GM18505 (cell line): Measurements from ENCODE around the gene MMRN1.

ENCODE experiments used
- ATAC-seq: cut with Tn5 transposase; IDR thresholded peaks from one replicate; pipeline ENCODE4 v1.9.1; 2021; ENCODE audit not compliant: unreplicated experiment
- POLR2A ChIP-seq: IDR thresholded peaks from 4 replicates; pipeline ENCODE4 v1.6.1; 2011; ENCODE audit warnings: borderline replicate concordance; ENCODE audit not compliant: insufficient read depth, insufficient read length; ENCODE audit errors: extremely low read depth

The MMRN1 gene, protein sequence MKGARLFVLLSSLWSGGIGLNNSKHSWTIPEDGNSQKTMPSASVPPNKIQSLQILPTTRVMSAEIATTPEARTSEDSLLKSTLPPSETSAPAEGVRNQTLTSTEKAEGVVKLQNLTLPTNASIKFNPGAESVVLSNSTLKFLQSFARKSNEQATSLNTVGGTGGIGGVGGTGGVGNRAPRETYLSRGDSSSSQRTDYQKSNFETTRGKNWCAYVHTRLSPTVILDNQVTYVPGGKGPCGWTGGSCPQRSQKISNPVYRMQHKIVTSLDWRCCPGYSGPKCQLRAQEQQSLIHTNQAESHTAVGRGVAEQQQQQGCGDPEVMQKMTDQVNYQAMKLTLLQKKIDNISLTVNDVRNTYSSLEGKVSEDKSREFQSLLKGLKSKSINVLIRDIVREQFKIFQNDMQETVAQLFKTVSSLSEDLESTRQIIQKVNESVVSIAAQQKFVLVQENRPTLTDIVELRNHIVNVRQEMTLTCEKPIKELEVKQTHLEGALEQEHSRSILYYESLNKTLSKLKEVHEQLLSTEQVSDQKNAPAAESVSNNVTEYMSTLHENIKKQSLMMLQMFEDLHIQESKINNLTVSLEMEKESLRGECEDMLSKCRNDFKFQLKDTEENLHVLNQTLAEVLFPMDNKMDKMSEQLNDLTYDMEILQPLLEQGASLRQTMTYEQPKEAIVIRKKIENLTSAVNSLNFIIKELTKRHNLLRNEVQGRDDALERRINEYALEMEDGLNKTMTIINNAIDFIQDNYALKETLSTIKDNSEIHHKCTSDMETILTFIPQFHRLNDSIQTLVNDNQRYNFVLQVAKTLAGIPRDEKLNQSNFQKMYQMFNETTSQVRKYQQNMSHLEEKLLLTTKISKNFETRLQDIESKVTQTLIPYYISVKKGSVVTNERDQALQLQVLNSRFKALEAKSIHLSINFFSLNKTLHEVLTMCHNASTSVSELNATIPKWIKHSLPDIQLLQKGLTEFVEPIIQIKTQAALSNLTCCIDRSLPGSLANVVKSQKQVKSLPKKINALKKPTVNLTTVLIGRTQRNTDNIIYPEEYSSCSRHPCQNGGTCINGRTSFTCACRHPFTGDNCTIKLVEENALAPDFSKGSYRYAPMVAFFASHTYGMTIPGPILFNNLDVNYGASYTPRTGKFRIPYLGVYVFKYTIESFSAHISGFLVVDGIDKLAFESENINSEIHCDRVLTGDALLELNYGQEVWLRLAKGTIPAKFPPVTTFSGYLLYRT

DNA sequence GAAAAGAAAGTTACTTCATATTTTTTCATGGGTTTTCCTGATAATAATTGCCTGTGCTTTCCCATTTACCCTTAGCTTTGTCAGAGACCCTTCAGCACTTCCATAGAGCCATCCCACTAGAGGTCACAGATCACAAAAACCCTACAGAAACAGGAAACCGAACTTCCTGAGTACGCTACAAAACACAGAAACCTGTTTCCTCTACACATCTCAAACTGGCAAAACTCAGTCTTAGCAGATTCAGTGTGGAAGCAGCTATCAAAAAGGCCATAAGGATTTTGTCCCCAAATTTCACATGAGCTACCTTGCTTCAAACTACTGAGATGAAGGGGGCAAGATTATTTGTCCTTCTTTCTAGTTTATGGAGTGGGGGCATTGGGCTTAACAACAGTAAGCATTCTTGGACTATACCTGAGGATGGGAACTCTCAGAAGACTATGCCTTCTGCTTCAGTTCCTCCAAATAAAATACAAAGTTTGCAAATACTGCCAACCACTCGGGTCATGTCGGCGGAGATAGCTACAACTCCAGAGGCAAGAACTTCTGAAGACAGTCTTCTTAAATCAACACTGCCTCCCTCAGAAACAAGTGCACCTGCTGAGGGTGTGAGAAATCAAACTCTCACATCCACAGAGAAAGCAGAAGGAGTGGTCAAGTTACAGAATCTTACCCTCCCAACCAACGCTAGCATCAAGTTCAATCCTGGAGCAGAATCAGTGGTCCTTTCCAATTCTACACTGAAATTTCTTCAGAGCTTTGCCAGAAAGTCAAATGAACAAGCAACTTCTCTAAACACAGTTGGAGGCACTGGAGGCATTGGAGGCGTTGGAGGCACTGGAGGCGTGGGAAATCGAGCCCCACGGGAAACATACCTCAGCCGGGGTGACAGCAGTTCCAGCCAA is at the start of gene MMRN1:
Gene MMRN1 (plus strand): TSS at position 206 of the 902 bp plus-strand sequence. CDS start 118 bp downstream, at position 324.
- ATAC-seq: peak; percentile 66
- TF ChIP-seq POLR2A: no peak

DNA sequence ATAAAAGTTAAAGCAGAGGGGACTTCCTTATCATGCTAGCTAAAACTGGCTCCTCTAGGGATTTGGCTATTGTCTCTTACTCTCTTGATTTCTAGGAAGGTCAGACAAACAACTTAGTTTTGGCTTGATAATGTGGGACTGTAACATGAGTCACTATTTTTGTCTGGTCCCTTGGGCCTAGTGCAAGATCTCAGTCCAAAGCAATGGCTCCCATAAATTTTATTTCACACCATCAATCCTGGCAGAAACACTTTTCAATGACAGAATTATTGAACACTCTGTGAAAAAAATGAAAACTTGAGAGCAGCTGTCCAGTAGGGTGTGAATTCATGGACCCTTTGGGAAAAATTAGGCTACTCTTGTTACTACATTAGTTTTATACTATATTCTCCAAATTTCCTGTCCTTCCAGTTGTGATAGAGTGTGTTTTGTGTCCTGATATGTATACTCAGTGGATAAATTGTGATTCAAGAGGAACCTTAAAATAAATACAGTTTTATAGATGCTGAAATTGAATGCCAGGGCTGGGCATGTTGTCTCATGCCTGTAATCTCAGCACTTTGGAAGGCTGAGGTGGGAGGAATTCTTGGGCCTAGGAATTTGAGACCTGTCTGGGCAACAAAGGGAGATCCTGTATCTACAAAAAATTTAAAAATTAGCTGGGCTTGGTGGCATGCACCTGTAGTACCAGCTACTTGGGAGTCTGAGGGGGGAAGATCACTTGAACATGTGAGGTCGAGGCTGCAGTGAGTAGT is 46.9 kb upstream of the MMRN1 start:
- no peak for ATAC-seq
- no peak for TF ChIP-seq POLR2A

DNA sequence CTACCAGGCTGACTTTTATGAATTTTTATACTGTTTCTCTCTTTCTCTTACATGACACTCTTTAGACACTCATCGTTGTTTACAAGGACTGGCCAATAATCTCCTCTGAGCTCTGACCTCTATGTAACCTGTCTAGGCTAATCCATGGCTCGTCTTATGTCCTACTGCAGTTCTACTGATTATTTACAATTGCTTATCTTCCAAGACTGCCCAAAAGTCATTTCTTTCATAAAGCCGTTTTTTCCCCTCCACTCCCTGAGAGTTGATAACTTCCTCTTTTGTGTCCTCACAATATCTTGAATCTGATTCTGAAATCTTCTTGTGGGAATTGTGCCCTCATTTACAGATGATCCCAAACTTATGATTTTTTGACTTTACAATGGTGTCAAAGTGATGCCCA is 39.4 kb upstream of the MMRN1 start:
- ATAC-seq: no peak
- TF ChIP-seq POLR2A: no peak

DNA sequence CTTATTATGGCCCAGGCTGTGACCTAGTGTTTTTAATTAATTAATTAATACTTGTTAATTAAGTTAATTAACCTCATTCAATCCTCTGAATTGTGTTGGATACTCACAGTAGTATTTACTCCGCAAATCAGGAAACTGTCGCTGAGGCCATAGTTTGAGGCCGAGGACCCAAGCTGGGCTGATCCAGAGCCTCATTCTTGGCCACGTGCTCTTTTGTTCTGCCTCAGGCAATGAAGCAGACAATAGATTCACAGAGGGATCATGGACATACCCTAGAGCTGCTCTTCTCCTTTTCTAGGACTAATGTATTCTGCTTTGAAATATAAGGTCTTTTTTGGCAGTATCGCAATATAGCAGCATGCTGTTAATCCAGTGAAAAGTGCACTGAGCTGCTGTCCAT is 33.7 kb upstream of the MMRN1 start:
- ATAC-seq: no peak
- TF ChIP-seq POLR2A: no peak

DNA sequence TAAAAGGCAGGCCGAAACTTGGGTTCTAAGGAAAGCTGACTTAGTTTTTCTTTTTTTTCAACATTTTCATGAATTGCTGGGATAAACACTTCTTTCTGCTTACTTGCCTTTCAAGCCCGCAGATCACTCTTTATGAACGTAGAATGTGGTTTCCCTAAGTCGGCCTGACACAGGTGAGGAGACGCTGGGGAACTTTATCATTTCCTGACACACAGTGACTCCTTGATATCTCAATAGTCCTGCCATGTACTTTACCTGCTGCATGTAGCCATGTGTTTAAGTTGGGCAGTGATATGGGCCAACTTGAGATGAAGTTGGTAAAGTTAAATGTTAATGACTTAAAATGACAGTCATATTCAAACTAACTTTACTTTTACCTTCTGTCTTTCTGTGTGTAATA is 31.1 kb upstream of the MMRN1 start:
- no peak for TF ChIP-seq POLR2A
- ATAC-seq: no peak

DNA sequence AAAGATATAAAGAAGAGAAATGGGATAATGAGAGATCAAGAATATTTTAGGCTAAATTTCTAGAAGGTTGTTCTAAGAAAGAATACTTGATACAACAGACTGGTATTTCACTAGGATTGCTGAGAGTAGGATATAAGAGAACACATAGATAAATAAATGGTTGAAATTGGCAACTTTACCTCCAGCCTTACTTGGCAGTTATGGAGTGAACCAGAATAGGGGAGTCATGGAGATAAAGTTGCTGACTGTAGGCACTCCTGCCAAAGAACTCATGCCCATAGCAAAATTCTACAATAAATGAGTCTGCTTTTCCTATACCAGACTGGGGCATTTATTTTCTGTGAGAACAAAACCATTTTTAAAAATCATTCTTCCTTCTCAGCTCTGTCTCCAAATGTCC is 26.4 kb upstream of the MMRN1 start:
- TF ChIP-seq POLR2A: no peak
- ATAC-seq: no peak

DNA sequence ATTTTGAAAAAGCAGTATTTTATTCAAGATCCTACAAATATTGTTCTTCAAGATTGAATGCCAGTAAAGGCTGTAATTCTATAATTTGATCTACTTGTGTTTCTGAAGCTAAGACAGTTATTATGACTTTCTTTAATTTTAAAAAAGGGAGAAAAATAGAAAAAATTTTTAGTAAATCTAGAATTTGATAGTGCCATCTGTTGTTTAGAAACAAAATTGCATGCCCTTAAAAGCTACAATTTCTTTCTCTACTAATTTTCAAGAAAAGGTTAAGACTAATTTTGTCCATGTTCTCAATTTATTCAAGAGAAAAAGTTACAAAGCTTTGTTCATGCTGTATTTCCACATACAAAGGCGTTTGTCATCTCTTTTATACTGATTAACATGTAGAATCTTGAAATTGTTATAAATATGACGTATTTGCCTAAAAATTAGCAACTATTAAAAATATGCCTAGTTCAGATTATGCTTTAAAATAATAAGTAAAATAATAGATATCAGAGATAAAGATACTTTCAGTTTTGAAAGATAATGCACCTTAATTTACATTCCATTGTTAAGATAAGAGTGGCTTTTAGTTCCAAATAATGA is 25.6 kb upstream of the MMRN1 start:
- TF ChIP-seq POLR2A: no peak
- ATAC-seq: no peak

DNA sequence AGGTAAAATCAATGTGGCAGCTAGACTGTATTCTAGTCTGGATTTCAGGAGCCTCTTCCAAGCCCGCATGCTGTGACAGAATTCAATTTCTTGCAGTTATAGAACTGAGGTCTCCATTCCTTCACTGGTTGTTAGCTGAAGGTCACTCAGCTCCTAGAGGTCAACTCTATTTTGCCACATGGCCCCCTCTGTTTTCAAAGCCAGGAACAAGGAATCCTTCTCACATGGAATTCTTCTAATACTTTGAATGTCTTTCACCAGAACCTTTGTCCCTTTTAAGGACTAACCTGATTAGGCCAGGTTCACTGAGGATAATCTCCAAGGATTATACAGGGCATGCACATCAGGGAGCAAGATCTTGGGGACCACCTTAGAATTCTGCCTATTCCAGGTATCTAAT is 23.4 kb upstream of the MMRN1 start:
- ATAC-seq: no peak
- TF ChIP-seq POLR2A: no peak

DNA sequence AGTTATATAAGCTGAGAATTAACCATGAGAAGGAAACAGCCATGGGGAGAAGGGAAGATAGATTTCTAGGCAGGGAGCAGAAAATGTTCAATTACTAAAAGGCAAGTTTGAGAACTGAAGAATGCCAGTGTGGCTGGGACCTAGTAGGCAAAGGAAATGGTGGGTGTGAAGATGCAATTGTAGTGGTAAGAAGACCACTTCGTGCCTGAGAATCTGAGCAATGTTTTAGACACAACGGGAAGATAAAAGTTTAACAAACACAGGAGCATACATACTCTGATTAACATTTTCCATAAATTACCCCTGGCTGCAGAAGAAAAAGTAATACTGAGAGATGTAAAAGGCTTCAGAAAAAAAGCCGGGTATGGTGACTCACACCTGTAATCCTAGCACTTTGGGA is 18.1 kb upstream of the MMRN1 start:
- no peak for ATAC-seq
- no peak for TF ChIP-seq POLR2A

DNA sequence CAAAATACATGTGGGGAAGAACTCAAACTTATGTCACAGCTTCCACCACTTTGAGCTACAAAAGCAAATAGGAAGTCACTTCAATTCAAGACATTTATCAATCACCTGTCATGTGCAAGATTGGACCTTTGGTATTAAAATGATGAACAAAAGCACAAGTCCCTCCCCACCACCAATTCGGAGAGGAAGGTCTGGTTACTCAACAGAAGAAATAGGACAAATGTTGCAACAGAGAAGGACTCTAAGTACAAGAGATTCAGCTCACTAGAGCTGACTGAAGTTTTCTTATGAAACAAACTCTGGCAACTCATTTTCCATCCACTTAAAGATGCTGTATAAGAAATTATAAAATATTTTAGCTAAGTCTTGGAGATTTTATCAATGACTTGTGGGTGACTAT is 16.0 kb upstream of the MMRN1 start:
- no peak for TF ChIP-seq POLR2A
- ATAC-seq: no peak

DNA sequence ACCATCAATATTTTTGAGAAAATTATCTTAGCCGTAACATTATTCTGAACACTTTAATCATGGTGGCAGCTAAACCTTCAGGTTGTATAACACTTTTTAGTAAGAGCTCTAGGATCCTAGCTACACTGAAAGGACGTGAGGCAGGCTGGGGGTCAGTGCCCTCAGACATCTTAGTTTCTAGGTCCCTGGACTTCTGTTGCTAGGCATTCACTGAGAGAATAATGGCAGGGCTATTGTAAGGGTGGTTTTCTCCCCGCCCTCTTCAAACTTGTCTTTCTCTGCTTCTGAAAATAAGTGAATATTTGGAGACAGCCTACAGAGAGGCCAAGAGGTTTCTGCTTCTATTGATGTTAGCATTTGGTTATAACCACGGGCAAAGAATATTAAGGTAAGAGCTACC is 15.4 kb upstream of the MMRN1 start:
- no peak for TF ChIP-seq POLR2A
- ATAC-seq: no peak

DNA sequence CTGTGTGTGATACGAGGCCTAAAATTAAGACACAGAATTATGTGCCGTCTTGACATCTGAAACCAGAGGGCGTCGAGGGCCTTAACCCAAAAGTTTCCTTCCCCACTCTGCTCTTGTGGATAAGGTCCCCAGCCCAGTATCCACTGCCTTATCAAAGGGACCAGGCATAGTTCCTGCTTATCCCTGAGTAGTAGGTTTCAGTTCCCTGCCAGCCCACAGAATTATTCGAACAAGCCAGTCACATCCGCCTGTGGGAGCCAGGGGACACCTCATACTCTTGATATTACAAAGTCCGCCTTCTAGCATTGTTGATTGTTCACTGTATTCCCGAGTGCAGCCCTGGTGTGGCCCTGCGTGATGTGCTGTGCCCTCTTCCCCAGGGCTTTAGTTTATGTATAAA is 5.4 kb upstream of the MMRN1 start:
- TF ChIP-seq POLR2A: no peak
- ATAC-seq: no peak

DNA sequence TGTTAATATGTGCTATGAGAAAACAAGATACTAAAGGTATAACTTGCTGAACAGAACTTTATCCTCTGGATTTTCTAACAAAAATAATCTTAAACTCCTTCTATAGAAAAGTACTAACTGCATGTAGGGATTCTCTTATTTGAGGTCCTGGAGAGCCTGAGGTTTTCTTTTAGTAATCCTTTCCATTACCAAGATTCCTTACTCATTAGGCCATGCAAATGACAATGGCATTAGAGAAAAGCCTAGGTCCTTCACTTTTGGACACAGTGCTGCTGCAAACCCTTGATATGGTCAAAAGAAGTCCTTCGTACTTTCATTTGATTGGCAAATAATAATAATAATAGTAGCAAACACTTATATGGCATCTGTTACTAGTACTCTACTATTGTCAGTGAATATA is 3.2 kb downstream of the MMRN1 start:
- ATAC-seq: no peak
- TF ChIP-seq POLR2A: no peak
